SK-N-SH (cell line): ENCODE data around the gene PELI3.

Experiments
- CTCF ChIP-seq: fragments of 200-600 bp; sonication (generic); IDR thresholded peaks from 2 replicates; pipeline ENCODE4 v1.6.1; 2017; ENCODE audit warnings: antibody characterized with exemption, mild to moderate bottlenecking, moderate library complexity
- ELF1 ChIP-seq: IDR thresholded peaks from 2 replicates; pipeline ENCODE4 v1.4.0; 2012
- EP300 ChIP-seq, 2 experiments: IDR thresholded peaks; 2 replicates each; pipeline versions ENCODE4 v1.4.0 to v1.6.1; 2012; ENCODE audit warnings: borderline replicate concordance in 1 of 2, low read depth in 1 of 2, low read length in 1 of 2
- FOXJ3 ChIP-seq: sonication (generic); formaldehyde crosslinking; IDR thresholded peaks from 2 replicates; pipeline ENCODE4 v1.5.1; 2020; ENCODE audit warnings: mild to moderate bottlenecking, missing genetic modification reagents
- GABPA ChIP-seq: IDR thresholded peaks from 2 replicates; pipeline ENCODE4 v1.4.0; 2012; ENCODE audit warnings: low read depth, mild to moderate bottlenecking
- JUND ChIP-seq: IDR thresholded peaks from 2 replicates; pipeline ENCODE4 v1.4.0; 2012
- MEF2A ChIP-seq: IDR thresholded peaks from 2 replicates; pipeline ENCODE4 v1.4.0; 2012; ENCODE audit warnings: low read depth, borderline replicate concordance
- NFIC ChIP-seq: IDR thresholded peaks from 2 replicates; pipeline ENCODE4 v1.4.0; 2012; ENCODE audit warnings: borderline replicate concordance
- POLR2AphosphoS5 ChIP-seq: IDR thresholded peaks from 2 replicates; pipeline ENCODE4 v1.6.1; 2012; ENCODE audit warnings: low read depth, low read length
- SIN3A ChIP-seq: IDR thresholded peaks from 2 replicates; pipeline ENCODE4 v1.6.1; 2012; ENCODE audit warnings: low read depth, mild to moderate bottlenecking, low read length, moderate library complexity, borderline replicate concordance
- TAF1 ChIP-seq: IDR thresholded peaks from 2 replicates; pipeline ENCODE4 v1.6.1; 2012; ENCODE audit warnings: low read depth, mild to moderate bottlenecking, low read length, moderate library complexity, borderline replicate concordance
- YY1 ChIP-seq: IDR thresholded peaks from 2 replicates; pipeline ENCODE4 v1.4.0; 2012; ENCODE audit warnings: low read depth, mild to moderate bottlenecking

- TF ChIP-seq CTCF (no peak), NFIC (no peak), POLR2AphosphoS5 (no peak), EP300 (IDR thresholded peaks at IDR 0.05; ENCODE audit: borderline replicate concordance in 1 of 2, low read depth in 1 of 2, low read length in 1 of 2) (no peak), ELF1 (no peak), YY1 (no peak), JUND (no peak), MEF2A (no peak), SIN3A (no peak), GABPA (no peak), FOXJ3 (CRISPR knock-in tag) (no peak), TAF1 (no peak)
These were observed 7.2 kb downstream of the PELI3 start for GRCh38 chr11:66473608-66474515.
